BJ (cell line): ENCODE data around the gene SCMH1. TPM values are rescaled to one million over a fixed set of nuclear protein-coding genes. Genes with fewer than 3 reads are reported as not detected.
"Not testable (repeated sequence)": the region's sequence is repeated elsewhere in the genome, so short reads cannot be mapped to it uniquely, and the experiment has no call there.

Experiments used
- CTCF ChIA-PET: fragments of 350-600 bp; formaldehyde crosslinking; extraction: SDS; loops from one replicate; lab custom pipeline; 2021; ENCODE audit warnings: antibody characterized with exemption, inconsistent platforms; lab: Yijun Ruan, JAX
- POLR2A ChIA-PET: fragments of 300-600 bp; sonication (Branson Sonifier 250); formaldehyde crosslinking; extraction: SDS; loops from one replicate; lab custom pipeline; 2021; ENCODE audit warnings: antibody characterized with exemption; lab: Charles Lee
- DNase-seq: peaks from one replicate; pipeline ENCODE4 v3.0.0-alpha.2; 2011; ENCODE audit warnings: low read depth
- H3K27me3 ChIP-seq: 2 replicates; pipeline ENCODE4 v1.6.0; 2011; ENCODE audit warnings: low read length; ENCODE audit not compliant: control insufficient read depth, insufficient read depth
- H3K36me3 ChIP-seq: 2 replicates; pipeline ENCODE4 v1.5.1; 2011; ENCODE audit warnings: low read length; ENCODE audit not compliant: control insufficient read depth, insufficient read depth
- H3K4me3 ChIP-seq: 2 replicates; pipeline ENCODE4 v1.5.1; 2011; ENCODE audit warnings: low read depth, mild to moderate bottlenecking, control low read depth, low read length
- CTCF ChIP-seq: IDR thresholded peaks from 2 replicates; pipeline ENCODE4 v1.5.1; 2011; ENCODE audit warnings: low read depth, mild to moderate bottlenecking, control low read depth, inconsistent platforms, low read length, moderate library complexity; ENCODE audit not compliant: insufficient read depth
- polyA plus RNA-seq: library from polyadenylated mRNA; depleted of rRNA; stranded (reverse); fragments of >200 nt; gene quantifications from 2 replicates; pipeline ENCODE4 v1.2.3, GENCODE V29; 2011

Gene SCMH1
- polyA plus RNA-seq, 1 experiment, result 44.9 TPM

DNA sequence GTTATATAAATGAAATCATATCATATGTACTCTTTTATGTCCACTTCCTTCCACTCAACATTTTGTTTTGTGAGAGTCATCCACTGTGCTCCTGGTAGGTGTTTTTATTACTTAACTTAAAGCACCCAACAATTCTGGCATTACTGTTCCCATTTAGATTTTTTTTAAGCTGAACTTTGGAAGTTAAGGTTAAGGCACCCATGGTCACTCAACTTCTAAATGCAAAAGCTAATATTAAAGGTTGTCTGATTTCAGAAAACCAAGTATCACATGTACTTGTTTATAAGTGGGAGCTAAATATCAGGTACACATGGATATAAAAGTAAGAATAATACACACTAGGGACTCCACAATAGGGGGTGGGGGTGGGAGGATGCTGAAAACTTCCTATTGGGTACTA is 42.7 kb downstream of the SCMH1 start:
- POLR2A ChIA-PET, result no interaction called here

DNA sequence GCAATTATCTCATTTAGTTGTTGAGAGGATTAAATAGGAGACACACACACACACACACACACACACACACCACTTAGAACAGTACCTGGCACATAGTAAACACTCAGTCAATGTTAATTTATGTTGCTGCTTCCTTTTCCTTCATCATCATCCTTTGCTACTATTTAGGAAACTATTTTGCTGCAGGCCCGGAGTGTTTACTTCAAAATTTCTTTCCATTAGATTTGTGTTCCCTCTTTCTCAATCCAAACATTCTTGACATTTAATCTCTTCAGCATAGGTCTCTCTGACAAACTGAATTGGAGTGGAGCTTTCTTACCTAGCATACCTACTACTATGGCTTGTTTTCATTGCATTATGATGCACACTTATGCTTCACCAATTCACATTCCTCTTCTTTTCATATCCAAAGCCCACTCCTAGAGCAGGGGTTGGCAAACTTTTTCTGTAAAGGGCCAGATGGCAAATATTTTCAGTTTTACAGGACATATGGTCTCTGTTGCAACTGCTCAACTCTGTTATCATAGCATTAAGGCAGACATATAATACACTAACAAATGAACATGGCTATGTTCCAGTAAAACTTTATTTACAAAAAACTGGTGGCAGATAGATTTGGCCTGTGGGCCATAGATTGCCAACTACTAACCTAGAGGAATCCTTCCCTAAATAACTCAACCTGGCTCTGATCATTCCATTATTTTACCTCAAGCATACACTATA is 49.5 kb downstream of the SCMH1 start:
- Histone ChIP-seq H3K36me3 (no peaks in the 10 kb centered on the region; the same call in 1 of the 2 replicates), H3K4me3 (no peak overlapping the region), H3K27me3 (no peaks in the 10 kb centered on the region)
- ChIA-PET POLR2A (no interaction called here), CTCF (interaction anchor here (1.2 kb wide), 1 partner anchor 24 kb away, joined by 4 read pairs; no protein-coding TSS in a partner anchor)
- no peak for DNase-seq
- TF ChIP-seq CTCF, result no peak

More for the DNA sequence above, 42.7 kb downstream of the SCMH1 start:
- DNase-seq, result no peak
- H3K27me3 ChIP-seq, result no peaks in the 10 kb centered on the region
- no peaks in the 10 kb centered on the region; the same call in 1 of the 2 replicates for H3K36me3 ChIP-seq
- CTCF ChIA-PET, result no interaction called here
- no peak overlapping the region for H3K4me3 ChIP-seq
- no peak for TF ChIP-seq CTCF

DNA sequence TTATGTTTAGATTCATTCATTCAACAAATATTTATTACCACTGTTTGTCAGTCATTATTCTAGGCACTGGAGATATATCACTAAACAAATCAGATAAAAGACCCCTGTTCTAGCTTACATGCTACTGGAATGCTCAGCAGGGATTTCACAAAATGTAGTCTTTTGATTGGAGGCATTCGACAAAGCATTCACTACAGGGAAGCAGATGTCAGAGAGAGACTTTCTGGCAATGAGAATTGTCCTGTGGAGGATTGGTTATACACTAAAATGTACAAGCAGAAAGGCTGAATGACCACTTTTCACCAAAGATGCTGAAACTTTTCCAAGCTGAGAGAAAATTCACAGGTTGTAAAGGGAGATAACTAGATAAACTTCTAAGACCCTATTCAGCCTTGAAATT is 57.7 kb downstream of the SCMH1 start:
- POLR2A ChIA-PET, result no interaction called here

DNA sequence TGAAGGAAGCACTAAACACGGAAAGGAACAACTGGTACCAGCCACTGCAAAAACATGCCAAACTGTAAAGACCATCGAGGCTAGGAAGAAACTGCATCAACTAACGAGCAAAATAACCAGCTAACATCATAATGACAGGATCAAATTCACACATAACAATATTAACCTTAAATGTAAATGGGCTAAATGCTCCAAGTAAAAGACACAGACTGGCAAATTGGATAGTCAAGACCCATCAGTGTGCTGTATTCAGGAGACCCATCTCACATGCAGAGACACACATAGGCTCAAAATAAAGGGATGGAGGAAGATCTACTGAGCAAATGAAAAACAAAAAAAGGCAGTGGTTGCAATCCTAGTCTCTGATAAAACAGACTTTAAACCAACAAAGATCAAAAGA is 63.9 kb downstream of the SCMH1 start:
- H3K27me3 ChIP-seq, POLR2A ChIA-PET, CTCF ChIA-PET, H3K36me3 ChIP-seq, DNase-seq, H3K4me3 ChIP-seq: not testable (repeated sequence)

More for the DNA sequence above, 57.7 kb downstream of the SCMH1 start:
- H3K4me3 ChIP-seq, result no peak overlapping the region
- CTCF ChIA-PET, result no interaction called here
- TF ChIP-seq CTCF, result no peak
- no peaks in the 10 kb centered on the region for H3K27me3 ChIP-seq
- no peaks in the 10 kb centered on the region for H3K36me3 ChIP-seq
- no peak for DNase-seq

GRCh38 chr1:41175546-41175945 is 66.6 kb downstream of the SCMH1 start:
- ChIA-PET POLR2A (no interaction called here), CTCF (interaction anchor here (0.9 kb wide), 2 partner anchors 20 to 23 kb away, joined by 3 read pairs; no protein-coding TSS in a partner anchor)
- H3K36me3 ChIP-seq, result no peaks in the 10 kb centered on the region; the same call in 1 of the 2 replicates
- no peak for TF ChIP-seq CTCF
- DNase-seq, result no peak
- no peaks in the 10 kb centered on the region for H3K27me3 ChIP-seq
- no peak overlapping the region for H3K4me3 ChIP-seq
